Measurements from ENCODE around the gene TUNAR.

DNA sequence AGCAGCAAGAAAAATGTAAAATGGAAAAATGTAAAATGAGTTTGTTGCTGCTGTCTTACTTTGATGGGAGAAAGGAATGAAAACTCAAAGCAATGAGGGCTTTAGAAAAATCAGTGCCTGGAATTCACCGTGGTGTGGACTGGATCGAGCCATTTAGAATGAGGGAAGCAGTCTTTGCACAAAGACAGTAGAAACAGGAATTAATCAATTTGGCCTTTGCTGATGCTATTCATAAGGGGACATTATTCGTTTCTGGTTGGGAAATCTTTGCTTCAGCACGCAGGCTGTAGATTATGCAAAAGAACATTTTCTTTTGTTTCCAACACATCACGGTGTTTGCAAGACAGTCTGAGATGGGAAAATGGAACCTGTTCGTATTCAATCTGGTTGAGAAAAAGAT lies 6.9 kb upstream of the TUNAR start:
- no peak for TF ChIP-seq CTCF (IDR thresholded peaks at IDR 0.05)
- no peak for TF ChIP-seq POLR2A (IDR thresholded peaks at IDR 0.05)

Data from adrenal gland (tissue), 5 donors.